ENCODE data around the gene THEM4. TPM values are rescaled to one million over a fixed set of nuclear protein-coding genes. Genes with fewer than 3 reads are reported as not detected.
A peak's percentile ranks its signal among the peaks of the same experiment; 100 is the strongest.
"Not testable (repeated sequence)": the region's sequence is repeated elsewhere in the genome, so short reads cannot be mapped to it uniquely, and the experiment has no call there.

Gene THEM4
- total and polyA plus RNA-seq, 3 donors from 2014 or later, result 33.5 to 42.0 (median 35.0) TPM

DNA sequence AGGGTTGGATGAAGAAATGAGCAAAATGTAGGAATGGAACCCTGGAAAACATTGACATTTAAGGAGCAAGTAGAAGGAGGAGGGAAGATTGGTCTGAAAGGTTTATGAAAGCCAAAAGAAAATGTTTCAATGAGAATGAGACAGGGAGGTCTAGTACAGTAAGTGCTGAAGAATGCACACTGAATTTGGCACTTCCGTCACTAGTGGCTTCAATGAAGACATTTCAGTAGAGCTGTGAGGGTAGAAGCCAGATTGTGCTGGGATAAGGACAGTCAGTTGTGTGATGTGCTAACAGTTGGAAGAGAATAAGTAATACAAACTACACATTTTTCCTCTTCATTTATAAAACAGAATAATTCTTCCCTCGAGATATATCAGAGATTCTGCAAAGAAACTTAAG is 17.1 kb downstream of the THEM4 start:
- Histone ChIP-seq H3K27me3 (no peaks in the 10 kb centered on the region), H3K9me3 (no peaks in the 10 kb centered on the region), H3K4me1 (no peaks in the 10 kb centered on the region), H3K27ac (no peak overlapping the region), H3K4me3 (no peak overlapping the region), H3K36me3 (ENCODE audit: low read depth, missing control alignments) (no peaks in the 10 kb centered on the region)
- intact Hi-C loops (cut with DNase I; ENCODE audit: low total_unique reads), result no loop called here
- no peak for TF ChIP-seq POLR2A (IDR thresholded peaks at IDR 0.05)
- TF ChIP-seq, protein P1, sequence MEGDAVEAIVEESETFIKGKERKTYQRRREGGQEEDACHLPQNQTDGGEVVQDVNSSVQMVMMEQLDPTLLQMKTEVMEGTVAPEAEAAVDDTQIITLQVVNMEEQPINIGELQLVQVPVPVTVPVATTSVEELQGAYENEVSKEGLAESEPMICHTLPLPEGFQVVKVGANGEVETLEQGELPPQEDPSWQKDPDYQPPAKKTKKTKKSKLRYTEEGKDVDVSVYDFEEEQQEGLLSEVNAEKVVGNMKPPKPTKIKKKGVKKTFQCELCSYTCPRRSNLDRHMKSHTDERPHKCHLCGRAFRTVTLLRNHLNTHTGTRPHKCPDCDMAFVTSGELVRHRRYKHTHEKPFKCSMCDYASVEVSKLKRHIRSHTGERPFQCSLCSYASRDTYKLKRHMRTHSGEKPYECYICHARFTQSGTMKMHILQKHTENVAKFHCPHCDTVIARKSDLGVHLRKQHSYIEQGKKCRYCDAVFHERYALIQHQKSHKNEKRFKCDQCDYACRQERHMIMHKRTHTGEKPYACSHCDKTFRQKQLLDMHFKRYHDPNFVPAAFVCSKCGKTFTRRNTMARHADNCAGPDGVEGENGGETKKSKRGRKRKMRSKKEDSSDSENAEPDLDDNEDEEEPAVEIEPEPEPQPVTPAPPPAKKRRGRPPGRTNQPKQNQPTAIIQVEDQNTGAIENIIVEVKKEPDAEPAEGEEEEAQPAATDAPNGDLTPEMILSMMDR (IDR thresholded peaks at IDR 0.05), result no peak
- 77 to 87% methylated on average over 2 of the region's 2 CpGs for WGBS, 2 donors
- no peak for DNase-seq

DNA sequence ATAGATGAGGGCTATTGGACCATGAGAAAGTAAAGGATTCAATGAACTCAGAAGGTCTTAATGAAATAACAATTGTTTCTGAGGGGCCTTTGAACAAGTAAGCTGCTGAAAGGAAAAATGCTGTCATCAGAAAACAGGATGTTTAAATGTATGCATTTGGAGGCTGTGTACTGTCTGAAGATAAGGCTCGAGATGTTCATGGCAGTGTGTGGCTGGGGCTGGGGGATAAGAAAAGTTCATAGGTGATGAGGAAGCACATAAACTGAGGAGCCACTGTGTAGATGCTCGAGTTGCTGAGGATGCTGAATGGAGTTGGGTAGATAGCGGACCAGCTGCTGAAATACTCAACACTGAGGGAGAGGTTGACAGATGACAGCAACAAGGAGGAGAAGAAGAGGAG is 17.8 kb downstream of the THEM4 start:
- TF ChIP-seq, protein P1 (IDR thresholded peaks at IDR 0.05), result no peak
- no peak for TF ChIP-seq POLR2A (IDR thresholded peaks at IDR 0.05)
- no peak for DNase-seq
- Histone ChIP-seq H3K4me1 (no peaks in the 10 kb centered on the region), H3K36me3 (ENCODE audit: low read depth, missing control alignments) (no peaks in the 10 kb centered on the region), H3K9me3 (no peaks in the 10 kb centered on the region), H3K27ac (no peak overlapping the region), H3K27me3 (no peaks in the 10 kb centered on the region), H3K4me3 (no peak overlapping the region)
- intact Hi-C loops (cut with DNase I; ENCODE audit: low total_unique reads), result no loop called here
- WGBS, 2 donors, result 78% methylated on average over 3 of the region's 3 CpGs

DNA sequence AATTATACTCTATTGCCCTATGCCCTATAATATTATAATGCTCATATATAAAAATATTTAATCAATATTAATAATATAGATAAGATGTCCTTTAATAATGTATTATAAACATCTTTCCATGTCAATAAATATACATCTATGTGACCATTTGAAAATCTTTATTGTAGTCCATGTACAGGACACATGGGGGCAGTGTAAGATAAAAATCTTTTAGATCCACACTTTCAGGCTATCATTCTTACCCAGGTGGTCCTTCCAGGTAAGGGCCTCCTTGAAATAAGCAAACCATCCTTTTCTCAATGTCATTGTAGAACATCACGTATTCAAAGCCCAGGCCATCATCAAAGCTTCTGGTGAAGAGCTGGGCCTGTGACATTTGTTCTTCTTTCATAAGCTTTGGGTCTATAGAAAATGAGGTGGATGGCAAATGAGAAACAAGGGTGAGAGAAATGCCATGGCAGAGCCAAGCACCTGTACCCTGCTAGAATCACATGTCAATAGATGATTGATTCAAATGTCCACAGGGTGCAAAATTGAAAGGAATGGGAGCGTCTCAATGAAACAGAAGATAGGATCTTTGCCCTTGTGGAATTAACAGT is 20.2 kb downstream of the THEM4 start:
- no peak for TF ChIP-seq POLR2A (IDR thresholded peaks at IDR 0.05)
- TF ChIP-seq, protein P1 (IDR thresholded peaks at IDR 0.05), result peak in 1 of 3 experiments; percentile 8
- no peaks in the 10 kb centered on the region for H3K4me1 ChIP-seq
- 90 to 97% methylated on average over 2 of the region's 2 CpGs for WGBS, 2 donors
- intact Hi-C loops (cut with DNase I; ENCODE audit: low total_unique reads), result no loop called here
- H3K4me3 ChIP-seq, result no peak overlapping the region
- H3K27ac ChIP-seq, result no peak overlapping the region
- H3K9me3 ChIP-seq, result no peaks in the 10 kb centered on the region
- no peaks in the 10 kb centered on the region for H3K36me3 ChIP-seq (ENCODE audit: low read depth, missing control alignments)
- H3K27me3 ChIP-seq, result no peaks in the 10 kb centered on the region
- DNase-seq, result no peak

DNA sequence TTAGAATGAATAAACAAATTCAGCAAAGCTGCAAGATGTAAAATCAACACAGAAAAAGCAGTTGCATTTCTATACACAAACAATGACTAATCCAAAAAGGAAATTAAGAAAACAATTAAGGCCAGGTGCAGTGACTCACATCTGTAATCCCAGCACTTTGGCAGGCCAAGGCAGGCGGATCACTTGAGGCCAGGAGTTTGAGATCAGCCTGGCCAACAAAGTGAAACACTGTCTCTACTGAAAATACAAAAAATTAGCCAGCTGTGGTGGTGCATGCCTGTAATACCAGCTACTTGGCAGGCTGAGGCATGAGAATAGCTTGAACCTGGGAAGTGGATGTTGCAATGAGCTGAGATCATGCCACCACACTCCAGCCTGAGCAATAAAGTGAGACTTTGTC is 22.3 kb downstream of the THEM4 start:
- Histone ChIP-seq H3K4me1 (no peaks in the 10 kb centered on the region), H3K9me3 (no peaks in the 10 kb centered on the region), H3K36me3 (ENCODE audit: low read depth, missing control alignments) (no peaks in the 10 kb centered on the region), H3K27me3 (no peaks in the 10 kb centered on the region), H3K27ac (no peak overlapping the region), H3K4me3 (no peak overlapping the region)
- no peak for DNase-seq
- intact Hi-C loops (cut with DNase I; ENCODE audit: low total_unique reads), result no loop called here
- 91 to 100% methylated on average over 1 of the region's 1 CpG for WGBS, 2 donors
- TF ChIP-seq, protein P1 (IDR thresholded peaks at IDR 0.05), result no peak
- no peak for TF ChIP-seq POLR2A (IDR thresholded peaks at IDR 0.05)

DNA sequence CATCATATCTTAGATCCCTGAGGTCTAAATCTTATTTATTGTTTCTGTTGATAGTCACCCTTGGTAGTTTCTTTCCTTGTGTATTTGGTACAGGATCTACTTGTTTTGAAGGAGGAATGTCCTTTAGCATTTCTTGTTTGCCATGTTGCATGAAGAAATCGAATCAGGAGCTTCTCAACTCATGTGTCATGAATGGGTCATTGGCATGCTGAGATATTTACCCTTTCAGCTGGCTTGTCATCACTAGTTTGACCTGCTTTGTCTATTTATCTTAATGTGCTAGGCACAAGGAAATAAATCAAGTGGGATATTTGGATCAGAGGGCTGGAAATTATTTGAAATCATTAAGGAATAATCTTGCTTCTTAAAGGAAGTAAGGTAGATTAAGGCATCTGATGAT is 23.8 kb downstream of the THEM4 start:
- no peaks in the 10 kb centered on the region for H3K4me1 ChIP-seq
- no peak overlapping the region for H3K4me3 ChIP-seq
- TF ChIP-seq, protein P1 (IDR thresholded peaks at IDR 0.05), result no peak
- no peak for TF ChIP-seq POLR2A (IDR thresholded peaks at IDR 0.05)
- intact Hi-C loops (cut with DNase I; ENCODE audit: low total_unique reads), result no loop called here
- H3K27me3 ChIP-seq, result no peaks in the 10 kb centered on the region
- no peak overlapping the region for H3K27ac ChIP-seq
- no peaks in the 10 kb centered on the region for H3K36me3 ChIP-seq (ENCODE audit: low read depth, missing control alignments)
- H3K9me3 ChIP-seq, result no peaks in the 10 kb centered on the region
- no peak for DNase-seq
- WGBS, 2 donors, result 100% methylated on average over 1 of the region's 1 CpG

DNA sequence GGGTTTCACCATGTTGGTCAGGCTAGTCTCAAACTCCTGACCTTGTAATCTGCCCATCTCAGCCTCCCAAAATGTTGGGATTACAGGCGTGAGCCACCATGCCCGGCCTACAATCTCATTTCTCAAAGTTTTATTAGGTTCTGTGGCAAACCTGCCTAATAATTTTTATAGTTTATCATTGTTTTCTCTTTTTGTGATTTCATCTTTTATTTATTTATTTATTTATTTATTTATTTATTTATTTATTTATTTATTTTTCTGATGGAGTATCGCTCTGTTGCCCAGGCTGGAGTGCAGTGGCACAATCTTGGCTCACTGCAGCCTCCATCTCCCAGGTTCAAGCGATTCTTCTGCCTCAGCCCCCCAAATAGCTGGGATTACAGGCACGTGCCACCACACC is 24.4 kb downstream of the THEM4 start:
- H3K27me3 ChIP-seq; H3K4me3 ChIP-seq; H3K4me1 ChIP-seq; H3K9me3 ChIP-seq; intact Hi-C loops (cut with DNase I; ENCODE audit: low total_unique reads); DNase-seq; H3K27ac ChIP-seq; H3K36me3 ChIP-seq (ENCODE audit: low read depth, missing control alignments): not testable (repeated sequence)
- 94% methylated on average over 5 of the region's 5 CpGs for WGBS, 2 donors

DNA sequence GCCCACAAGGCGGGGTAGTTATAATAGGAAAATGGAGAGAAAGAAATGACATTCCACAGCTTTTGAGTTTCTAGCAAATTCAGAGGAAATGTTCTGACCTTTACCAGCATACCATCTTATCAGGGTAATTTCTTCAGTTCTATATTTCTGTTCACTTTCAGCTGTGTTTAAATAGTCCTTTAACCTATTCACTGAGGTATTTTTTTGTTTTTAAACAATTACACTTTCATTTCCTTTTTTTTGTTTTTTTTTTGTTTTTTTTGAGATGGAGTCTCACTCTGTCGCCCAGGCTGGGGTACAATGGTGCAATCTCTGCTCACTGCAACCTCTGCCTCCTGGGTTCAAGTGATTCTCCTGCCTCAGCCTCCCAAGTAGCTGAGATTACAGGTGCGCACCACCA is 24.9 kb downstream of the THEM4 start:
- H3K27me3 ChIP-seq; H3K9me3 ChIP-seq; H3K4me3 ChIP-seq; H3K4me1 ChIP-seq; intact Hi-C loops (cut with DNase I; ENCODE audit: low total_unique reads); H3K36me3 ChIP-seq (ENCODE audit: low read depth, missing control alignments); DNase-seq; H3K27ac ChIP-seq: not testable (repeated sequence)
- WGBS, 2 donors, result 94 to 95% methylated on average over 3 of the region's 3 CpGs

All from testis (tissue), 3 donors.